ENCODE data around the gene FOXI1.

DNA sequence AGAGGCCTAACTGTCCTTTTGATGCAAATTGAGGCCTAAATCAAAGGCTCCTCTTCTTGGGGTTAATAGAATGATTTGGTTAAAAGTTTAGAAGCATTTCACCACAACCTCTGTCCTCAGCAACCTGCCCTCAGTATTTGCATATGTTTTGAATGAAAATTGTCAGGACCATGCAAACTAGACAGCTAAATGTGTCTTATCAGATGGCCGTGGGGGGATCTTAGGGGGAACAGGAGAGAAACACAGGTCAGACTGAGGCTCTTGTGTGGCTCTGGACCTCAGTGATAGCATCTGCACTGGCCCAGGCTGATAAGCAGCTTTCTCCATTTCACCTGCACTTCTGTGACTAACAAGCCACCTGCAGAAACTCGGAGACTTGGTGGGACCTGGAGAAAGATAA is 49.0 kb downstream of the FOXI1 start:
- TF ChIP-seq, protein P1, sequence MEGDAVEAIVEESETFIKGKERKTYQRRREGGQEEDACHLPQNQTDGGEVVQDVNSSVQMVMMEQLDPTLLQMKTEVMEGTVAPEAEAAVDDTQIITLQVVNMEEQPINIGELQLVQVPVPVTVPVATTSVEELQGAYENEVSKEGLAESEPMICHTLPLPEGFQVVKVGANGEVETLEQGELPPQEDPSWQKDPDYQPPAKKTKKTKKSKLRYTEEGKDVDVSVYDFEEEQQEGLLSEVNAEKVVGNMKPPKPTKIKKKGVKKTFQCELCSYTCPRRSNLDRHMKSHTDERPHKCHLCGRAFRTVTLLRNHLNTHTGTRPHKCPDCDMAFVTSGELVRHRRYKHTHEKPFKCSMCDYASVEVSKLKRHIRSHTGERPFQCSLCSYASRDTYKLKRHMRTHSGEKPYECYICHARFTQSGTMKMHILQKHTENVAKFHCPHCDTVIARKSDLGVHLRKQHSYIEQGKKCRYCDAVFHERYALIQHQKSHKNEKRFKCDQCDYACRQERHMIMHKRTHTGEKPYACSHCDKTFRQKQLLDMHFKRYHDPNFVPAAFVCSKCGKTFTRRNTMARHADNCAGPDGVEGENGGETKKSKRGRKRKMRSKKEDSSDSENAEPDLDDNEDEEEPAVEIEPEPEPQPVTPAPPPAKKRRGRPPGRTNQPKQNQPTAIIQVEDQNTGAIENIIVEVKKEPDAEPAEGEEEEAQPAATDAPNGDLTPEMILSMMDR (IDR thresholded peaks at IDR 0.05), result no peak
- no peak for TF ChIP-seq POLR2A (IDR thresholded peaks at IDR 0.05)
